GM23248 (cell line): Measurements from ENCODE around the gene CPNE7. TPM values are rescaled to one million over a fixed set of nuclear protein-coding genes. Genes with fewer than 3 reads are reported as not detected.
A peak's percentile ranks its signal among the peaks of the same experiment; 100 is the strongest.

Experiments
- DNase-seq: peaks from one replicate; pipeline ENCODE4 v3.0.0-alpha.2; 2015
- H2AFZ ChIP-seq: fragments of 200-600 bp; sonication (generic); 2 replicates; pipeline ENCODE4 v1.6.1; 2016; ENCODE audit warnings: antibody characterized with exemption
- H3F3A ChIP-seq: fragments of 200-600 bp; sonication (generic); 2 replicates; pipeline ENCODE4 v1.6.1; 2016; ENCODE audit warnings: mild to moderate bottlenecking, antibody characterized with exemption, mixed run types; ENCODE audit not compliant: insufficient read depth
- H3K27ac ChIP-seq: fragments of 200-600 bp; sonication (generic); 2 replicates; pipeline ENCODE4 v1.5.1; 2016; ENCODE audit warnings: mild to moderate bottlenecking
- H3K27me3 ChIP-seq: fragments of 200-600 bp; sonication (generic); replicated peaks from 2 replicates; pipeline ENCODE4 v1.6.1; 2016; ENCODE audit warnings: mild to moderate bottlenecking; ENCODE audit not compliant: insufficient read depth
- H3K36me3 ChIP-seq: fragments of 200-600 bp; sonication (generic); 2 replicates; pipeline ENCODE4 v1.6.1; 2016; ENCODE audit warnings: low read depth, mild to moderate bottlenecking
- H3K4me1 ChIP-seq: fragments of 200-600 bp; sonication (generic); 2 replicates; pipeline ENCODE4 v1.6.1; 2016; ENCODE audit warnings: mild to moderate bottlenecking; ENCODE audit not compliant: insufficient read depth
- H3K4me2 ChIP-seq: fragments of 200-600 bp; sonication (generic); one replicate; pipeline ENCODE4 v1.6.1; 2016; ENCODE audit warnings: mild to moderate bottlenecking; ENCODE audit not compliant: unreplicated experiment
- H3K4me3 ChIP-seq: fragments of 200-600 bp; sonication (generic); 2 replicates; pipeline ENCODE4 v1.5.1; 2016; ENCODE audit warnings: mild to moderate bottlenecking
- H3K79me2 ChIP-seq: fragments of 200-600 bp; sonication (generic); 2 replicates; pipeline ENCODE4 v1.6.1; 2016; ENCODE audit warnings: mild to moderate bottlenecking; ENCODE audit not compliant: insufficient read depth
- H3K9ac ChIP-seq: fragments of 200-600 bp; sonication (generic); 2 replicates; pipeline ENCODE4 v1.6.1; 2016; ENCODE audit warnings: mild to moderate bottlenecking
- H3K9me2 ChIP-seq: fragments of 200-600 bp; sonication (generic); 2 replicates; pipeline ENCODE4 v1.6.1; 2016; ENCODE audit warnings: mixed run types, mild to moderate bottlenecking, moderate library complexity; ENCODE audit not compliant: insufficient read depth
- H3K9me3 ChIP-seq: fragments of 200-600 bp; sonication (generic); one replicate; pipeline ENCODE4 v1.6.1; 2017; ENCODE audit warnings: low read depth
- H4K20me1 ChIP-seq: fragments of 200-600 bp; sonication (generic); 2 replicates; pipeline ENCODE4 v1.6.0; 2016; ENCODE audit not compliant: insufficient read depth
- EZH2 ChIP-seq: fragments of 200-600 bp; sonication (generic); IDR thresholded peaks from 2 replicates; pipeline ENCODE4 v1.6.1; 2018; ENCODE audit warnings: antibody characterized with exemption, mild to moderate bottlenecking; ENCODE audit not compliant: insufficient read depth, poor library complexity, severe bottlenecking
- EZH2phosphoT487 ChIP-seq: fragments of 200-600 bp; sonication (generic); IDR thresholded peaks from 2 replicates; pipeline ENCODE4 v1.6.1; 2018; ENCODE audit warnings: antibody characterized with exemption, moderate library complexity, mild to moderate bottlenecking, low read depth; ENCODE audit not compliant: insufficient read depth
- WGBS, 2 experiments: methylation state at CpG; one replicate each; pipeline ENCODE4 v1.1.6; 2015 to 2017; ENCODE audit warnings: low lambda C conversion rate in 2 of 2, low coverage in 1 of 2; ENCODE audit errors: missing lambda C conversion rate in 2 of 2; 5-methylcytosine and 5-hydroxymethylcytosine counted together
- in situ Hi-C: fragments of 300-500 bp; cut with MboI; formaldehyde crosslinking; loops from 2 replicates; pipeline ENCODE4 v1.15.0; 2020
- polyA plus RNA-seq: library from polyadenylated mRNA; unstranded; fragments of >200 nt; fragmentation: Nextera tagmentation; extraction: Ambion mirVana; gene quantifications from 2 replicates; pipeline ENCODE4 v1.2.1, GENCODE V29; 2016
- total RNA-seq: library from RNA; depleted of rRNA; stranded (reverse); fragments of >200 nt; shearing (Covaris generic); gene quantifications from 2 replicates; pipeline ENCODE4 v1.2.3, GENCODE V29; 2014

CPNE7 gene
- total and polyA plus RNA-seq, 2 experiments from 2014 or later, result 5.3 to 10.1 TPM

DNA sequence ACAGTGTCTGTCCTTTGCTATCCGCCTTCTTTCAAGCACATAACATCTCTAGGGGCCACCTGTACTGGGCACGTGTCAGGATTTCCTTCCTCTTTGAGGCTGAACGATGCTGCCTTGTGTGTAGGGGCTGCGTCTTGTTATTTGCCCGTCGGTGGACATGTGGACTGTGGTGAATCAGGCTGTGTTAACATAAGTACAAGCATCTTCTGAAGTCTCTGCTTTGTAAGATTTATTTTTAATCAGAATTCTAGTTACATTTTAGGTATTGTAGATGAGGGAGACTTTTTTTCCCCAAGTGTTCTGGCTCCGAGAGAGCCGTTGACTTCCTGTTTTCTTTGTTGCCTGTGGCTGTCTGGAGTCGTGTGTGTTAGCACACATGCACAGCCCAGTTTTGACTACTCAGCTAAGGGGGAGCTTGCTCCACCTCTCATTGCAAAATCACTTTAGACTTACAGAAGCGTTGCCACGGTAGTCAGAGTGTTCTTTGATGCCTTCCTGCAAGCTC is 41.3 kb upstream of the CPNE7 start:
- H3K36me3 ChIP-seq, result peaks cover 20% of the 10 kb centered on the region
- no peaks in the 10 kb centered on the region for H3F3A ChIP-seq
- DNase-seq, result peak; percentile 43
- no peak overlapping the region for H3K27ac ChIP-seq
- TF ChIP-seq EZH2 (no peak), EZH2phosphoT487 (no peak)
- no peak overlapping the region for H3K9ac ChIP-seq
- H3K4me3 ChIP-seq, result no peak overlapping the region
- H3K79me2 ChIP-seq, result peaks cover 10% of the 10 kb centered on the region
- H3K4me2 ChIP-seq, result no peak overlapping the region
- no peaks in the 10 kb centered on the region for H4K20me1 ChIP-seq
- H3K27me3 ChIP-seq, result no peaks in the 10 kb centered on the region
- no peak overlapping the region for H2AFZ ChIP-seq
- H3K9me2 ChIP-seq, result no peaks in the 10 kb centered on the region
- WGBS, 2 experiments, result 74 to 78% methylated on average over 11 of the region's 11 CpGs
- no peaks in the 10 kb centered on the region for H3K9me3 ChIP-seq
- in situ Hi-C loops, result no loop called here
- no peaks in the 10 kb centered on the region for H3K4me1 ChIP-seq

GRCh38 chr16:89536371-89536770 is 39.2 kb upstream of the CPNE7 start:
- peaks cover 11% of the 10 kb centered on the region for H3K36me3 ChIP-seq
- H2AFZ ChIP-seq, result no peak overlapping the region
- TF ChIP-seq EZH2phosphoT487, result no peak
- no peak for TF ChIP-seq EZH2
- no peak for DNase-seq
- H3K4me1 ChIP-seq, result no peaks in the 10 kb centered on the region
- in situ Hi-C loops, result no loop called here
- peaks cover 10% of the 10 kb centered on the region for H3K79me2 ChIP-seq
- H3K27me3 ChIP-seq, result no peaks in the 10 kb centered on the region
- no peak overlapping the region for H3K4me3 ChIP-seq
- no peak overlapping the region for H3K27ac ChIP-seq
- WGBS, 2 experiments, result 95 to 98% methylated on average over 9 to 24 of the region's 24 CpGs
- H3K9me2 ChIP-seq, result no peaks in the 10 kb centered on the region
- no peaks in the 10 kb centered on the region for H3K9me3 ChIP-seq
- H3K4me2 ChIP-seq, result no peak overlapping the region
- no peaks in the 10 kb centered on the region for H3F3A ChIP-seq
- no peaks in the 10 kb centered on the region for H4K20me1 ChIP-seq
- H3K9ac ChIP-seq, result no peak overlapping the region

DNA sequence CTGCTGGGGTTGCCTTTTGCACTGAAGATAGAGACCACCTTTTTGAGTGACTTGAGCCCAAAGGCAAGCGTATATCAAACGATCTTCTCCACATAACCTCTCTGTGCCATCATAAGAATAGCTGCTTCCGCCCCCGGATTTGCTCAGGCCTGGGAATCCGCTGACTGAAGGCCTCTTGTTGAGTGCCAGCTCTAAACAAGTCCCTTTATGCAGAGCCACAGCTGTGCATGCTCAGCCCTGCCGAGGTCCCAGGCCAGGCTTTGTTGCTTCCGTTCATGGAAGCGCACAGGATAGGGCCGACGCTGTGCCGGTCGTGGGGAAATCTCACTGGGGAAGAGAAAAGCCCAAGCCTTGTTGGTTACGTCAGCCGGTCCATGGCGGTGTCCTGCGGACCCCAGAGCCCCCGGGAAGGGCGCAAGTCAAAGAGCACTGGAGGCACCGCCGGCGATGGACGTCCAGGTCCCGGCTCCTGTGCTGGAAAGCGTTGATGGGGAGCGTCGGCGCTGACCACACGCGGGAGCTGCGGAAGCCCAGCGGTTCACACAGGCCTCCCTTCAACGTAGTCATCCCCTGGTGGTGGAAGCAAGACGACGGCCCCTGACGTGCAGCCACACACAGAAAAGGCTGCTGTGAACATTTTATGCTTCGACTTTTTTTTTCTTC is 38.5 kb upstream of the CPNE7 start:
- no peaks in the 10 kb centered on the region for H4K20me1 ChIP-seq
- in situ Hi-C loops, result no loop called here
- no peak overlapping the region for H3K4me3 ChIP-seq
- H3K9me2 ChIP-seq, result no peaks in the 10 kb centered on the region
- no peak overlapping the region for H2AFZ ChIP-seq
- H3K4me1 ChIP-seq, result no peaks in the 10 kb centered on the region
- no peak overlapping the region for H3K27ac ChIP-seq
- H3K9me3 ChIP-seq, result no peaks in the 10 kb centered on the region
- peaks cover 10% of the 10 kb centered on the region for H3K79me2 ChIP-seq
- no peak overlapping the region for H3K4me2 ChIP-seq
- no peak for DNase-seq
- no peak overlapping the region for H3K9ac ChIP-seq
- no peaks in the 10 kb centered on the region for H3F3A ChIP-seq
- peaks cover 11% of the 10 kb centered on the region for H3K36me3 ChIP-seq
- WGBS, 2 experiments, result 93 to 96% methylated on average over 33 to 36 of the region's 36 CpGs
- no peaks in the 10 kb centered on the region for H3K27me3 ChIP-seq
- TF ChIP-seq EZH2 (no peak), EZH2phosphoT487 (no peak)

DNA sequence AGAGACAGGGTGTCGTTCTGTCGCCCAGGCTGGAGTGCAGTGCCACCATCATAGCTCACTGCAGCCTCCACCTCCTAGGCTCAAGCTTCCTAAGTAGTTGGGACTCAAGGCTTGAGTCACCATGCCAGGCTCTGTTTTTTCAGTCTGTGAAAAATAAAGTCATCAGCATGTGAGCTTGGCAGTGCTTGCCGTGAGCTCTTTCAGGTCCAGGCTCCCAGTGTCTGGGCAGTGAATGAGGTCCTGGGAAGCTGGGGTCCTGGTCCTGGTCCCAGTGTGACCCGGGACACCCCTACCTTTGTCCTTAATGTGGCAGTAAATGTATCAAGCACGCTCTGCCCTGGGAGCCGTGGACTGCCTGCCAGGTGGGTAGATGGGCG is 38.0 kb upstream of the CPNE7 start:
- Histone ChIP-seq H3K9me2 (no peaks in the 10 kb centered on the region), H3K4me2 (no peak overlapping the region), H3K27ac (no peak overlapping the region), H3K36me3 (peaks cover 11% of the 10 kb centered on the region), H3K79me2 (peaks cover 10% of the 10 kb centered on the region), H3K4me1 (no peaks in the 10 kb centered on the region), H3K9ac (no peak overlapping the region), H3K4me3 (no peak overlapping the region), H4K20me1 (no peaks in the 10 kb centered on the region), H2AFZ (no peak overlapping the region), H3K27me3 (no peaks in the 10 kb centered on the region), H3F3A (no peaks in the 10 kb centered on the region), H3K9me3 (no peaks in the 10 kb centered on the region)
- DNase-seq, result no peak
- TF ChIP-seq EZH2 (no peak), EZH2phosphoT487 (no peak)
- in situ Hi-C loops, result no loop called here
- 92 to 98% methylated on average over 7 of the region's 7 CpGs for WGBS, 2 experiments
